ENCODE data around the gene TSSK3.

TSSK3 gene

GRCh38 chr1:32363713-32364112 lies 1.4 kb downstream of the TSSK3 start:
- H3K4me3 ChIP-seq (ENCODE audit: low read depth, low read length): no peak overlapping the region
- TF ChIP-seq CTCF (IDR thresholded peaks at IDR 0.05; ENCODE audit: insufficient read depth, low read depth, low read length, missing control alignments): no peak
- no peak for DNase-seq (ENCODE audit: low read depth)

GRCh38 chr1:32364836-32365235 lies 2.5 kb downstream of the TSSK3 start:
- H3K4me3 ChIP-seq (ENCODE audit: low read depth, low read length): no peak overlapping the region
- DNase-seq (ENCODE audit: low read depth): no peak
- TF ChIP-seq CTCF (IDR thresholded peaks at IDR 0.05; ENCODE audit: insufficient read depth, low read depth, low read length, missing control alignments): no peak

- no peak overlapping the region for H3K4me3 ChIP-seq (ENCODE audit: low read depth, low read length)
- no peak for DNase-seq (ENCODE audit: low read depth)
- TF ChIP-seq CTCF (IDR thresholded peaks at IDR 0.05; ENCODE audit: insufficient read depth, low read depth, low read length, missing control alignments): no peak
Measured at GRCh38 chr1:32365445-32365844, 3.1 kb downstream of the TSSK3 start.

GRCh38 chr1:32367912-32368635 lies 5.7 kb downstream of the TSSK3 start:
- no peak for DNase-seq (ENCODE audit: low read depth)
- H3K4me3 ChIP-seq (ENCODE audit: low read depth, low read length): no peak overlapping the region
- TF ChIP-seq CTCF (IDR thresholded peaks at IDR 0.05; ENCODE audit: insufficient read depth, low read depth, low read length, missing control alignments): no peak

- H3K4me3 ChIP-seq (ENCODE audit: low read depth, low read length): no peak overlapping the region
- peak; percentile 75 for DNase-seq (ENCODE audit: low read depth)
- TF ChIP-seq CTCF (IDR thresholded peaks at IDR 0.05; ENCODE audit: insufficient read depth, low read depth, low read length, missing control alignments): no peak
Measured at GRCh38 chr1:32372149-32372756, 9.9 kb downstream of the TSSK3 start.

GRCh38 chr1:32373996-32374592 lies 11.8 kb downstream of the TSSK3 start:
- TF ChIP-seq CTCF (IDR thresholded peaks at IDR 0.05; ENCODE audit: insufficient read depth, low read depth, low read length, missing control alignments): no peak
- H3K4me3 ChIP-seq (ENCODE audit: low read depth, low read length): no peak overlapping the region
- DNase-seq (ENCODE audit: low read depth): no peak
